ENCODE data around the gene MC2R. TPM values are rescaled to one million over a fixed set of nuclear protein-coding genes. Genes with fewer than 3 reads are reported as not detected.

MC2R gene
- total and polyA plus RNA-seq, 10 of the 15 experiments (the other 5 are each of a cell fraction or from before 2014, with no cell fraction given) = 0.15 TPM; not detected in 9

- Histone ChIP-seq H3K27me3 (replicated peaks in 1 of 2; ENCODE audit: control insufficient read depth in 2 of 2, insufficient read depth in 2 of 2, low read length in 1 of 2) (peaks cover 2% of the 10 kb centered on the region in 2 experiments; a peak in 2 of 4 replicates), H3K4me1 (ENCODE audit: control insufficient read depth, insufficient read depth, low read length) (no peaks in the 10 kb centered on the region), H3K4me3 (no peak overlapping the region), H3K79me2 (ENCODE audit: control insufficient read depth, insufficient read depth, low read length) (no peaks in the 10 kb centered on the region), H3K27ac (ENCODE audit: control insufficient read depth, insufficient read depth) (no peak overlapping the region), H4K20me1 (ENCODE audit: control insufficient read depth, insufficient read depth) (no peaks in the 10 kb centered on the region), H3K4me2 (ENCODE audit: control insufficient read depth, insufficient read depth) (no peak overlapping the region), H3K9me3 (replicated peaks; ENCODE audit: control insufficient read depth, insufficient read depth, low read length) (no peaks in the 10 kb centered on the region), H3K9ac (ENCODE audit: control insufficient read depth, insufficient read depth, low read length) (no peak overlapping the region), H2AFZ (ENCODE audit: control insufficient read depth, low read depth, low read length) (no peak overlapping the region), H3K36me3 (ENCODE audit: control insufficient read depth in 2 of 2, insufficient read depth in 2 of 2, low read length in 1 of 2) (no peaks in the 10 kb centered on the region)
- ATAC-seq (no peak), DNase-seq (ENCODE audit: low read depth, low spot score) (no peak), FAIRE-seq (no peak)
- 66% methylated on average over 14 of the region's 14 CpGs for WGBS (ENCODE audit: insufficient coverage, insufficient replicate concordance, low lambda C conversion rate, missing lambda C conversion rate)
- SMC1A ChIA-PET (ENCODE audit: uncharacterized antibody, unreplicated experiment) = no interaction called here
- TF ChIP-seq SIN3A (IDR thresholded peaks at IDR 0.05; ENCODE audit: low read depth, low read length) = no peak
- no peak for TF ChIP-seq RCOR1 (conservative IDR thresholded peaks at IDR 0.05; ENCODE audit: low read depth, low read length)
- no peak for TF ChIP-seq PKNOX1 (IDR thresholded peaks at IDR 0.05)
- no peak for TF ChIP-seq PBX3 (IDR thresholded peaks at IDR 0.05; ENCODE audit: insufficient replicate concordance, low read depth, low read length)
- TF ChIP-seq ZNF592 (IDR thresholded peaks at IDR 0.05) = no peak
- TF ChIP-seq ZNF274 (IDR thresholded peaks at IDR 0.05; ENCODE audit: insufficient read depth, insufficient read length) = no peak
- no peak for TF ChIP-seq RFX5 (IDR thresholded peaks at IDR 0.05; ENCODE audit: low read depth, low read length)
- TF ChIP-seq TCF12 (IDR thresholded peaks at IDR 0.05; ENCODE audit: low read depth, low read length) = no peak
- TF ChIP-seq TCF3 (IDR thresholded peaks at IDR 0.05; ENCODE audit: borderline replicate concordance, insufficient read depth, low read depth, low read length) = no peak
- no peak for TF ChIP-seq HSF1 (IDR thresholded peaks at IDR 0.05; ENCODE audit: low read depth, low read length)
- no peak for TF ChIP-seq NFYA (IDR thresholded peaks at IDR 0.05; ENCODE audit: borderline replicate concordance, low read depth, low read length)
- CTCF ChIA-PET = interaction anchor here (0.5 kb wide), 1 partner anchor 11 kb away, joined by 3 read pairs; no protein-coding TSS in a partner anchor
- BruUV-seq (replicated peaks) = no TSS peak
- POLR2A ChIA-PET = no interaction called here
- RAD21 ChIA-PET (ENCODE audit: unreplicated experiment) = no interaction called here
- in situ Hi-C loops (cut with MboI) (no loop called here), intact Hi-C loops (cut with micrococcal nuclease; ENCODE audit: unreplicated experiment) (no loop called here)
Observed at GRCh38 chr18:13885009-13885408, 30.3 kb downstream of the MC2R start.

Measured in GM12878 (cell line).